GM19099 (cell line): ENCODE measurements around the gene OR1J1.

ENCODE experiments used
- POLR2A ChIP-seq: IDR thresholded peaks from 3 replicates; pipeline ENCODE4 v1.6.1; 2011; ENCODE audit warnings: low read depth; ENCODE audit not compliant: insufficient read length; ENCODE audit errors: extremely low read depth

Gene OR1J1

GRCh38 chr9:122477826-122478225 lies at the start of gene OR1J1:
Gene OR1J1, minus strand, starts transcription at chr9:122477926. Its CDS starts 0 bp downstream, at chr9:122477926.
- no peak for TF ChIP-seq POLR2A

DNA sequence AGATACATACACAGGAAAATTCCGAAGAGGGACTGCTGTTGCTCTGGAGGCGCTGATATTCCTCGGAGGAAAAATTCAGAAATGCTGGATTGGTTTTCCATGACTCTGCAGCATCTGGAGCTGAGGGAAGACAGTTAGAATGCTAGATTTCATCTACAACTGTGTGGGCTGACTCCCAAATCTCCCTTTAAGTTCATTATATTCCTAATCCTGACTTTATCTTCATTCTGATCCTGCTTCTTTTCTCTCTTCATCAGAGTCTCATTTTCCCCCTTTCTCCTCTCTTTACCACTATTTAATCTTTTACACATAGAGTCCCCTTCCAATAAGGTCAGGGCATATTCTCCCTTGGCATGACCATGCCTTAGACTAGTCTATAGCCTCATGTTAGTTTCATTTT lies 49.5 kb upstream of the OR1J1 start, which contains the start of gene OR1N1:
TSS of gene OR1N1 (minus strand) at position 101 of the 400 bp plus-strand sequence. CDS start at position 101, 0 bp downstream.
- no peak for TF ChIP-seq POLR2A

DNA sequence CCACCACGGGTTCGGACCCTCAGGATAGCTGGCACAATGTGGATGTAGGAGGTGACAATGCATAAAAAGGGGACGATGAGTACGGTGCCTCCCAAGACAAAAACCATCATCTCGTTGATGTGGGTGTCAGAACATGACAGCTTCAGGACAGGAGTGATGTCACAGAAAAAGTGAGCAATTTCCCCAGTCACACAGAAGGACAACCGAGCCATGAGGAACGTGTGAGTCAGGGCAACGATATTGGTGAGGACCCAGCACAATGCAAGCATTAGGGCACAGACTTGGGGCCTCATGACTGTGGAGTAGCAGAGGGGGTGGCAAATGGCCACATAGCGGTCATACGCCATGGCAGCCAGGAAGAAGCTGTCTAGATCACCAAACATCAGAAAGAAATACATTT lies 48.9 kb upstream of the OR1J1 start:
- TF ChIP-seq POLR2A = no peak

GRCh38 chr9:122519376-122519775 lies 41.6 kb upstream of the OR1J1 start:
- no peak for TF ChIP-seq POLR2A

- no peak for TF ChIP-seq POLR2A
Observed at GRCh38 chr9:122518841-122519240, 41.1 kb upstream of the OR1J1 start, which contains the start of gene OR1J4. Gene OR1J4, plus strand, starts transcription at chr9:122519141. Its CDS starts 0 bp downstream, at chr9:122519141.

DNA sequence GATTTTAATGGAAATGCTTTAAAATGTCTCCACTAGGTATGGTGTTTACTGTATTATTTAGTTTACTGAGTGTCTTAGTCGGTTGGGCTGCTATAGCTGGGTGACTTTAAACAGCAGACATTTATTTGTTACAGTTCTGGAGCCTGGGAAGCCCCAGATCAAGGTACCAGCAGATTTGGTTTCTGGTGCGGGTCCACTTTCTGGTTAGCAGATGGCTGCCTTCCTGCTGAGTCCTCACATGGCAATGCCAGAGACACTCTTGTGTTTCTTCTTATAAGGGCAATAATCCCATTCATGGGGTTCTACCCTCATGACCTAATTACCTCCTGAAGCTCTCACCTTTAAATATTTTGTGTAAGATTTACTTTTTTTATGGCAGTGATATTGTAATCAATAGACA lies 40.5 kb upstream of the OR1J1 start:
- TF ChIP-seq POLR2A = no peak

- no peak for TF ChIP-seq POLR2A
Observed at GRCh38 chr9:122510502-122510901, 32.8 kb upstream of the OR1J1 start, which contains the start of gene OR1J2. Gene OR1J2, plus strand, starts transcription at chr9:122510802. Its CDS starts 0 bp downstream, at chr9:122510802.

GRCh38 chr9:122506964-122507363 lies 29.2 kb upstream of the OR1J1 start:
- no peak for TF ChIP-seq POLR2A

DNA sequence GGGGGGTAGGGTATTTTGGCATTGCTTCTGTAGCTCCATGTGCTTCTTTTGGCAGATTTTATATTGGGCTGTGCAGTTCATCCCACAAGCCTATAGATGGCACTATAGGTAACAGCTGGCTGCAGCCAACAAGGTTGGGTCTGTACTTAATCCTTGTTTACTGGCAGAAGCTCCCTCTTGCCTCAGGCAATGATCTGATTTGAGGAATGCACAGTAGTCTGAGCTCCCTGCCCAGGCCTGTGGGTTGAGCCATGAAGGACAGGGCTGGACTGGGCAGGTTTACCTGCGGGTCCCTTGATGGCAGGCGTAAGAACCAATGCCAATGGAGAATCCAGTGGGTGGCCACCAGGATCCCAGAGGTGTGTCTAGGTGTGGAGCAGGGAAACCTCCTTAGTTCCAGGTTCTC lies 21.2 kb upstream of the OR1J1 start:
- no peak for TF ChIP-seq POLR2A

- no peak for TF ChIP-seq POLR2A
Observed at GRCh38 chr9:122479062-122479461, 1.3 kb upstream of the OR1J1 start.

- TF ChIP-seq POLR2A = no peak
Observed at GRCh38 chr9:122477346-122477745, 380 bp downstream of the OR1J1 start.

- no peak for TF ChIP-seq POLR2A
Observed at GRCh38 chr9:122475717-122476116, 2.0 kb downstream of the OR1J1 start.

- no peak for TF ChIP-seq POLR2A
Observed at GRCh38 chr9:122474561-122474960, 3.2 kb downstream of the OR1J1 start.

DNA sequence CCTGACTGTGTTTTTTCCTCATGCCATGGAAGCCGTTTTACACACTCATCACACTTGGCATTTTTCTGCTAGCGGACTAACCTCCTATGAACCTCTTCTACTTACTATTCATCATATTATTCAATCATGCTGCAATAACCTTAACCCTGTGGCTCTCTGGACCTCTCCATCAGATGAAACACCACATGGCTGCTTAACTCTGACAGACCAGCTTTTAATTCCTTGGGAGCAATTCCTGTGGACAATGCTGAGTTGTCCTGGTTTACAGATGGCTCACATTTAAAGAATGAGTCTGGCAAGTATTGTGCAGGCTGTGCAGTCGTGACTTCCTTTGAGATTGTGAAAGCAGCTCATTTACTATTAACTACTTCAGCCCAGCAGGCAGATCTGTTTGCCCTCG lies 9.0 kb downstream of the OR1J1 start:
- TF ChIP-seq POLR2A = no peak

DNA sequence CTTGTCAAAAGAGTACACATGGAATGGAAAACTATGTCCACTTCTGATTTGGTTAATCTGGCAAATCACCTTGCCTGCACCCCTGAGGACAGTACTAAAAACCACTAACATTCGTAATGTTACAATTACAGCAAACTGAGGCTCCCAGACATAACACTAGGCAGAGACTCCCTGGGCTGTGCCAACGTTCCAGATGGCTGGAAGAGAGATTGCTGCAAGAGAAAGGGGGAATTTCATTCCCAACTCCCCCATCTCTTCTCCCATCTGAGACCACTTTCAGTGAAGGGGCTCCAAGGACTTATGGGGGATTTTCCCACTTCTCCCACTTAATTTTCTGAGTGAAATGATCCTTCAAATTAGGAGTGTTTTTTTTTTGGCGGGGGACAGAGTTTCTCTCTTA lies 11.3 kb downstream of the OR1J1 start:
- TF ChIP-seq POLR2A = no peak

DNA sequence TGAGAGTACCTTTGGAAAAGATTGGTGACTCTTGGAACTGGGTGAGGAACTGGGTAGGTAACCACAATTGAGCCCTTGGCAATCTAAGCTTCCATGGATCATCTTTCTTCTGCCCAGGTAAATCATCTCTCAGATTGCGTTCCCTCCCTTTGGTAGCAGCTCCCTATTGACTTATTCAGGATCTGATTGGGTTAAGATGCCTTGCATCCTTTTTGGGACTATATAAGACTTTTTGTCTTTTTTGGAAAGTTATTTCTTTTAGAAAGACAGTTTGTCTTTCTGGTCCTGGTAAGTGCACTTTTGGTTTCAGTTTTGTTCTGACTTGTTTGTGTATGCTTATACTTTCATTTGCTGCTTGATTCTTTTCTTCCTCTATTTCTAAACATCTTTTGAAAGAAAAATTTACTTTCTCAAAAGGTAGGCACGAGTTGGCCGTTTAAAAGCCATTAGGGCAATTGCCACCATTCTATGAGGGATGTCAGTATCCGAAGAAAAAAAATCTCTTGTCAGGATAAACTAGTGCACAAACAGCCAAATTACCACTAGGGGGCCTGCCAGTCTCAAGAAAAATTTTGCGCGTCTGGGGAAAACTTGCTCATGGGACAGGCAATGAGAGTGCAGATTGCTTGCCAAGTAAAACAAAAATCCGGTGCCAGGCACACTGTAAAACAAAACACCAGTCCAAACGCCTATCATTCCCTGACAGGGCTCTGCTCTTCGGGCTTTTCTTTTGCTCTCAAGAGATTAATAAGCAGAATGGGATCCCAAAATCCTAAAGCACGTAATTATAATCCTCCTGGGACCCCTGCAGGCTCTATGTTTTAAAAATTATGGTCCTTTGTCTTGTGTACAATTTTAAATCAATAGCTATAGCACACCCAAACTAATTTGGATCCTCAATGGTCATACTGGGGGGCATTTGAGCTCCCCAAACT lies 12.8 kb downstream of the OR1J1 start:
- TF ChIP-seq POLR2A = no peak
